AG09309 (cell line): ENCODE data around the gene FNDC10.

Experiments
- DNase-seq: peaks from one replicate; pipeline ENCODE4 v3.0.0-alpha.2; 2010; ENCODE audit warnings: low read depth
- H3K4me3 ChIP-seq: 2 replicates; pipeline ENCODE4 v1.5.1; 2011; ENCODE audit warnings: mild to moderate bottlenecking, low read depth, low read length, moderate library complexity; ENCODE audit not compliant: control insufficient read depth
- TF ChIP-seq, protein P1 (sequence below): IDR thresholded peaks from 2 replicates; pipeline ENCODE4 v1.5.1; 2011; ENCODE audit warnings: mild to moderate bottlenecking, low read depth, low read length, inconsistent platforms; ENCODE audit not compliant: insufficient read depth, control insufficient read depth; ENCODE audit errors: missing control alignments

FNDC10 gene

DNA sequence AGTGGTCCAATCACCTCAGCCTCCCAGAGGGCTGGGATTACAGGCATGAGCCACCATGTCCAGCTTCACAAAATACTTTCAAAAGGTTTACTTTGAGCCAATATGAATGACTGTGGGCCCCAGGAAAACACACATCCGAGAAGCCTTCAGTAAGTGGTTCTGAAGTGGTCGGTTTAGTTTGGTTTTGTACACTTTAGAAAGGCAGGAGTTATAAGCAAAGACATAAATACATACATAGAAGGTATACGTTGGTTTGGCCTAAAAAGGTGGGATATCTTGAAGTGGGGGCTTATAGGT lies 12.1 kb upstream of the FNDC10 start:
- no peak for DNase-seq
- TF ChIP-seq, protein P1, sequence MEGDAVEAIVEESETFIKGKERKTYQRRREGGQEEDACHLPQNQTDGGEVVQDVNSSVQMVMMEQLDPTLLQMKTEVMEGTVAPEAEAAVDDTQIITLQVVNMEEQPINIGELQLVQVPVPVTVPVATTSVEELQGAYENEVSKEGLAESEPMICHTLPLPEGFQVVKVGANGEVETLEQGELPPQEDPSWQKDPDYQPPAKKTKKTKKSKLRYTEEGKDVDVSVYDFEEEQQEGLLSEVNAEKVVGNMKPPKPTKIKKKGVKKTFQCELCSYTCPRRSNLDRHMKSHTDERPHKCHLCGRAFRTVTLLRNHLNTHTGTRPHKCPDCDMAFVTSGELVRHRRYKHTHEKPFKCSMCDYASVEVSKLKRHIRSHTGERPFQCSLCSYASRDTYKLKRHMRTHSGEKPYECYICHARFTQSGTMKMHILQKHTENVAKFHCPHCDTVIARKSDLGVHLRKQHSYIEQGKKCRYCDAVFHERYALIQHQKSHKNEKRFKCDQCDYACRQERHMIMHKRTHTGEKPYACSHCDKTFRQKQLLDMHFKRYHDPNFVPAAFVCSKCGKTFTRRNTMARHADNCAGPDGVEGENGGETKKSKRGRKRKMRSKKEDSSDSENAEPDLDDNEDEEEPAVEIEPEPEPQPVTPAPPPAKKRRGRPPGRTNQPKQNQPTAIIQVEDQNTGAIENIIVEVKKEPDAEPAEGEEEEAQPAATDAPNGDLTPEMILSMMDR, result no peak
- no peak overlapping the region for H3K4me3 ChIP-seq

DNA sequence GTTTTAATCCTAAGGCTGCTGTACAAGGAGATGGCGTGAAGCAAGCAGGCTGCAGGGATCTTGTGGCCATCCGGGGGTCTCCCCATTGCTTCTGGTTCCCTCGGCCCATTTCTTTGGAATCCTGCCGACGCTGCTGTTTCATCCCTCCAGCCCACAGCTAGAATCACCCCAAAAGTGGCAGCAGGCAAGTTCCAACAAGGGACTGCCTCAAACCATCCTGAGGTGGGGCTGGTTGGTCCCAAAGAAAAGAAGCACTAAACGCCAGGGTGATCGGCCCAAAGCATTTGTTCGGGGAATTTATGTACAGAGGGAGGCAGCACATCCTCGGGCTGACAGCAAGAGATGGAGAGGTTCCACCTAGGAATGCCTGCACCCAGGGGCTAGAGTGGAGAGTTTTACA lies 10.9 kb upstream of the FNDC10 start:
- H3K4me3 ChIP-seq, result no peak overlapping the region
- TF ChIP-seq, protein P1, result no peak
- no peak for DNase-seq

- TF ChIP-seq, protein P1, result no peak
These were observed 10.0 kb upstream of the FNDC10 start for GRCh38 chr1:1609822-1610485.

DNA sequence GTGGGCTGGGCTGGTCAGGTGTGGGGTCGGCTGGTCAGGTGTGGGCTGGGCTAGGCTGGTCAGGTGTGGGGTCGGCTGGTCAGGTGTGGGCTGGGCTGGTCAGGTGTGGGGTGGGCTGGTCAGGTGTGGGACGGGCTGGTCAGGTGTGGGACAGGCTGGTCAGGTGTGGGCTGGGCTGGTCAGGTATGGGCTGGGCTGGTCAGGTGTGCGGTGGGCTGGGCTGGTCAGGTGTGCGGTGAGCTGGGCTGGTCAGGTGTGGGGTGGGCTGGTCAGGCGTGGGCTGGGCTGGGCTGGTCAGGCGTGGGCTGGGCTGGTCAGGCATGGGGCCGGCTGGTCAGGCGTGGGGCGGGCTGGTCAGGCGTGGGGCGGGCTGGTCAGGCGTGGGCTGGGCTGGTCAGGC lies 6.3 kb upstream of the FNDC10 start:
- DNase-seq, result no peak
- TF ChIP-seq, protein P1, result no peak

More at GRCh38 chr1:1609822-1610485, 10.0 kb upstream of the FNDC10 start:
- DNase-seq, result no peak
- H3K4me3 ChIP-seq, result no peak overlapping the region

GRCh38 chr1:1605724-1606123 lies 5.8 kb upstream of the FNDC10 start:
- H3K4me3 ChIP-seq, result no peak overlapping the region
- TF ChIP-seq, protein P1, result no peak
- no peak for DNase-seq

More for the DNA sequence above, 6.3 kb upstream of the FNDC10 start:
- H3K4me3 ChIP-seq, result no peak overlapping the region

GRCh38 chr1:1605034-1605591 lies 5.2 kb upstream of the FNDC10 start:
- no peak for DNase-seq
- TF ChIP-seq, protein P1, result no peak
- no peak overlapping the region for H3K4me3 ChIP-seq
